ENCODE data around the gene HDAC1. TPM values are rescaled to one million over a fixed set of nuclear protein-coding genes. Genes with fewer than 3 reads are reported as not detected.
A peak's percentile ranks its signal among the peaks of the same experiment; 100 is the strongest.

Gene HDAC1
- total and polyA plus RNA-seq, 10 of the 15 experiments (the other 5 are each of a cell fraction or from before 2014, with no cell fraction given), result 147 to 331 (median 168) TPM

- no peak for TF ChIP-seq PBX3 (IDR thresholded peaks at IDR 0.05; ENCODE audit: insufficient replicate concordance, low read depth, low read length)
- TF ChIP-seq TAF1 (IDR thresholded peaks at IDR 0.05; ENCODE audit: borderline replicate concordance, low read depth, low read length), result peak; percentile 65; the same call in 1 of the 2 replicates
- TF ChIP-seq EGR1 (IDR thresholded peaks at IDR 0.05; ENCODE audit: borderline replicate concordance in 1 of 2, low read depth in 2 of 2, low read length in 2 of 2), result peak in 1 of 2 experiments; percentile 83; a peak in 2 of 3 replicates
- TF ChIP-seq SUZ12 (IDR thresholded peaks at IDR 0.05; ENCODE audit: unreplicated experiment), result no peak
- peak; percentile 60; the same call in 1 of the 2 replicates for TF ChIP-seq IRF4 (IDR thresholded peaks at IDR 0.05; ENCODE audit: low read depth, low read length)
- peak; percentile 95 for TF ChIP-seq CREM (IDR thresholded peaks at IDR 0.05; ENCODE audit: low read depth)
- no peak for TF ChIP-seq PAX8 (IDR thresholded peaks at IDR 0.05)
- TF ChIP-seq PKNOX1 (IDR thresholded peaks at IDR 0.05), result no peak; the same call in 1 of the 2 replicates
- TF ChIP-seq RAD51 (IDR thresholded peaks at IDR 0.05), result no peak
- TF ChIP-seq POU2F2 (IDR thresholded peaks at IDR 0.05; ENCODE audit: borderline replicate concordance, low read depth, low read length), result peak; percentile 72; the same call in 2 of the 3 replicates
- TF ChIP-seq KAT2A (conservative IDR thresholded peaks at IDR 0.05; ENCODE audit: control insufficient read depth, low read depth, low read length), result no peak
- peak; percentile 77; the same call in 1 of the 2 replicates for TF ChIP-seq MLLT1 (IDR thresholded peaks at IDR 0.05)
- TF ChIP-seq NFYB (IDR thresholded peaks at IDR 0.05; ENCODE audit: insufficient read depth, low read depth, low read length), result no peak
- peak; percentile 40 for TF ChIP-seq SKIL (IDR thresholded peaks at IDR 0.05; ENCODE audit: low read depth, poor library complexity, severe bottlenecking)
- no peak for TF ChIP-seq BACH1 (IDR thresholded peaks at IDR 0.05; ENCODE audit: borderline replicate concordance)
- TF ChIP-seq IKZF1 (conservative IDR thresholded peaks at IDR 0.05), result peak; percentile 95
- TF ChIP-seq NFYA (IDR thresholded peaks at IDR 0.05; ENCODE audit: borderline replicate concordance, low read depth, low read length), result no peak
- peak; percentile 75 to 83; a peak in 3 of 4 replicates for TF ChIP-seq EP300 (IDR thresholded peaks at IDR 0.05; ENCODE audit: borderline replicate concordance in 1 of 2, control insufficient read depth in 1 of 2, low read depth in 2 of 2, low read length in 2 of 2)
- 0 out of 2 replicates have a peak, but pooled peaks have one; percentile 35 for TF ChIP-seq SMARCA5 (IDR thresholded peaks at IDR 0.05)
- no peak for TF ChIP-seq KDM1A (IDR thresholded peaks at IDR 0.05; ENCODE audit: borderline replicate concordance)
- no peak for TF ChIP-seq MXI1 (IDR thresholded peaks at IDR 0.05; ENCODE audit: low read depth, low read length)
- no peak for TF ChIP-seq ATF3 (IDR thresholded peaks at IDR 0.05; ENCODE audit: borderline replicate concordance, extremely low read depth, low read depth, low read length)
- TF ChIP-seq FOXK2 (IDR thresholded peaks at IDR 0.05), result no peak
- peak; percentile 33; the same call in 1 of the 2 replicates for TF ChIP-seq RAD21 (IDR thresholded peaks at IDR 0.05; ENCODE audit: insufficient read depth, low read depth, low read length)
Measured at GRCh38 chr1:32249831-32250525, 41.9 kb upstream of the HDAC1 start (continued).

Data from GM12878 (cell line).